ENCODE data around the gene ELMOD3. TPM values are rescaled to one million over a fixed set of nuclear protein-coding genes. Genes with fewer than 3 reads are reported as not detected.

Gene ELMOD3
- total and polyA plus RNA-seq, 9 of the 15 experiments (the other 6 are each of a cell fraction or from before 2014, with no cell fraction given): 2.7 to 18.7 (median 11.6) TPM

GRCh38 chr2:85329181-85329651, 25.4 kb upstream of the ELMOD3 start (continued):
- TF ChIP-seq ZNF318 (IDR thresholded peaks at IDR 0.05; ENCODE audit: borderline replicate concordance in 1 of 2, low read depth in 1 of 2) (0 out of 4 replicates have a peak, but pooled peaks of 1 of the 2 experiments have one; percentile 53), GABPB2 (CRISPR knock-in tag; conservative IDR thresholded peaks at IDR 0.05) (no peak), NCOA1 (IDR thresholded peaks at IDR 0.05; ENCODE audit: low read depth) (peak; percentile 41; the same call in 1 of the 2 replicates), TBL1XR1 (IDR thresholded peaks at IDR 0.05; ENCODE audit: low read length in 2 of 2) (no peak), DMBX1 (CRISPR knock-in tag; IDR thresholded peaks at IDR 0.05; ENCODE audit: borderline replicate concordance) (no peak), TCF3 (CRISPR knock-in tag; IDR thresholded peaks at IDR 0.05) (peak; percentile 61), SETDB1 (IDR thresholded peaks at IDR 0.05; ENCODE audit: low read length) (no peak), DPF2 (IDR thresholded peaks at IDR 0.05) (peak; percentile 98), PRDM10 (IDR thresholded peaks at IDR 0.05; ENCODE audit: partially characterized antibody) (peak; percentile 41), HNRNPLL (IDR thresholded peaks at IDR 0.05; ENCODE audit: low read depth, low read length, poor library complexity, severe bottlenecking) (no peak), LEF1 (IDR thresholded peaks at IDR 0.05) (0 out of 2 replicates have a peak, but pooled peaks have one; percentile 44), FOXK2 (conservative IDR thresholded peaks at IDR 0.05 in 1 of 2, IDR thresholded peaks at IDR 0.05 in 1 of 2; ENCODE audit: low read depth in 2 of 2) (peak in 1 of 2 experiments; percentile 78; a peak in 2 of 4 replicates)
- TF ChIP-seq, protein P1, sequence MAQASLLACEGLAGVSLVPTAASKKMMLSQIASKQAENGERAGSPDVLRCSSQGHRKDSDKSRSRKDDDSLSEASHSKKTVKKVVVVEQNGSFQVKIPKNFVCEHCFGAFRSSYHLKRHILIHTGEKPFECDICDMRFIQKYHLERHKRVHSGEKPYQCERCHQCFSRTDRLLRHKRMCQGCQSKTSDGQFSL (CRISPR knock-in tag; IDR thresholded peaks at IDR 0.05): no peak
- TF ChIP-seq, protein P1 (tag; IDR thresholded peaks at IDR 0.05): no peak

All from K562 (cell line).